ENCODE measurements around the gene SORCS2.

The SORCS2 gene

GRCh38 chr4:7463566-7464258 lies 271.4 kb downstream of the SORCS2 start:
- DNase-seq (ENCODE audit: low read depth in 1 of 2, low spot score in 1 of 2) = no peak

- no peak for DNase-seq (ENCODE audit: low read depth in 1 of 2, low spot score in 1 of 2)
Observed at GRCh38 chr4:7464259-7464655, 271.9 kb downstream of the SORCS2 start.

GRCh38 chr4:7465017-7465416 lies 272.7 kb downstream of the SORCS2 start:
- DNase-seq (ENCODE audit: low read depth in 1 of 2, low spot score in 1 of 2) = no peak

GRCh38 chr4:7466215-7466614 lies 273.9 kb downstream of the SORCS2 start:
- no peak for DNase-seq (ENCODE audit: low read depth in 1 of 2, low spot score in 1 of 2)

GRCh38 chr4:7466904-7467303 lies 274.6 kb downstream of the SORCS2 start:
- no peak for DNase-seq (ENCODE audit: low read depth in 1 of 2, low spot score in 1 of 2)

- no peak for DNase-seq (ENCODE audit: low read depth in 1 of 2, low spot score in 1 of 2)
Observed at GRCh38 chr4:7467471-7467870, 275.1 kb downstream of the SORCS2 start.

GRCh38 chr4:7469023-7469422 lies 276.7 kb downstream of the SORCS2 start:
- DNase-seq (ENCODE audit: low read depth in 1 of 2, low spot score in 1 of 2) = no peak

- no peak for DNase-seq (ENCODE audit: low read depth in 1 of 2, low spot score in 1 of 2)
Observed at GRCh38 chr4:7470111-7470510, 277.8 kb downstream of the SORCS2 start.

- no peak for DNase-seq (ENCODE audit: low read depth in 1 of 2, low spot score in 1 of 2)
Observed at GRCh38 chr4:7470522-7471128, 278.3 kb downstream of the SORCS2 start.

GRCh38 chr4:7472442-7473013 lies 280.2 kb downstream of the SORCS2 start:
- DNase-seq (ENCODE audit: low read depth in 1 of 2, low spot score in 1 of 2) = no peak

GRCh38 chr4:7473081-7473480 lies 280.7 kb downstream of the SORCS2 start:
- no peak for DNase-seq (ENCODE audit: low read depth in 1 of 2, low spot score in 1 of 2)

- no peak for DNase-seq (ENCODE audit: low read depth in 1 of 2, low spot score in 1 of 2)
Observed at GRCh38 chr4:7474320-7474719, 282.0 kb downstream of the SORCS2 start.

GRCh38 chr4:7475207-7475606 lies 282.9 kb downstream of the SORCS2 start:
- DNase-seq (ENCODE audit: low read depth in 1 of 2, low spot score in 1 of 2) = no peak

- no peak for DNase-seq (ENCODE audit: low read depth in 1 of 2, low spot score in 1 of 2)
Observed at GRCh38 chr4:7476820-7477219, 284.5 kb downstream of the SORCS2 start.

GRCh38 chr4:7477695-7478094 lies 285.4 kb downstream of the SORCS2 start:
- DNase-seq (ENCODE audit: low read depth in 1 of 2, low spot score in 1 of 2) = no peak

GRCh38 chr4:7478665-7479064 lies 286.3 kb downstream of the SORCS2 start:
- DNase-seq (ENCODE audit: low read depth in 1 of 2, low spot score in 1 of 2) = no peak

- no peak for DNase-seq (ENCODE audit: low read depth in 1 of 2, low spot score in 1 of 2)
Observed at GRCh38 chr4:7480423-7480822, 288.1 kb downstream of the SORCS2 start.

GRCh38 chr4:7481227-7481626 lies 288.9 kb downstream of the SORCS2 start:
- no peak for DNase-seq (ENCODE audit: low read depth in 1 of 2, low spot score in 1 of 2)

GRCh38 chr4:7485096-7485495 lies 292.8 kb downstream of the SORCS2 start:
- no peak for DNase-seq (ENCODE audit: low read depth in 1 of 2, low spot score in 1 of 2)

GRCh38 chr4:7486101-7486500 lies 293.8 kb downstream of the SORCS2 start:
- no peak for DNase-seq (ENCODE audit: low read depth in 1 of 2, low spot score in 1 of 2)

GRCh38 chr4:7487502-7487901 lies 295.2 kb downstream of the SORCS2 start:
- no peak for DNase-seq (ENCODE audit: low read depth in 1 of 2, low spot score in 1 of 2)

- DNase-seq (ENCODE audit: low read depth in 1 of 2, low spot score in 1 of 2) = no peak
Observed at GRCh38 chr4:7487998-7488671, 295.8 kb downstream of the SORCS2 start.
